ENCODE data around the gene MCF2L2.

- TF ChIP-seq POLR2AphosphoS5 (IDR thresholded peaks at IDR 0.05; ENCODE audit: low read depth, low read length) (no peak), FOXP2 (optimal IDR thresholded peaks at IDR 0.05; ENCODE audit: borderline replicate concordance, extremely low read depth, extremely low read length, insufficient read depth) (no peak), REST (IDR thresholded peaks at IDR 0.05; ENCODE audit: insufficient read depth in 1 of 2, low read depth in 2 of 2, low read length in 2 of 2) (no peak), SIN3A (IDR thresholded peaks at IDR 0.05; ENCODE audit: borderline replicate concordance, insufficient read depth, low read length) (no peak)
These were observed 58.0 kb downstream of the MCF2L2 start for GRCh38 chr3:183370391-183370790.

All from PFSK-1 (cell line).